Esophagus muscularis mucosa (tissue), 4 donors: ENCODE measurements around the gene F2R. TPM values are rescaled to one million over a fixed set of nuclear protein-coding genes. Genes with fewer than 3 reads are reported as not detected.
"Not testable (repeated sequence)": the region's sequence is repeated elsewhere in the genome, so short reads cannot be mapped to it uniquely, and the experiment has no call there.

Experiments
- DNase-seq: peaks from one replicate; pipeline ENCODE4 v3.0.0-alpha.2; 2017; ENCODE audit errors: extremely low spot score
- H3K27ac ChIP-seq, 4 donors: fragments of 200-600 bp; sonication (generic); replicated peaks in 1 of 4; 1 replicate in 3 of 4; 2 replicates in 1 of 4; pipeline ENCODE4 v1.5.1; 2016 to 2019; ENCODE audit warnings: mild to moderate bottlenecking in 1 of 4
- H3K27me3 ChIP-seq, 4 donors: fragments of 200-600 bp; sonication (generic); one replicate each; pipeline versions ENCODE4 v1.5.1 to v1.6.0; 2016 to 2019
- H3K36me3 ChIP-seq, 4 donors: fragments of 200-600 bp; sonication (generic); one replicate each; pipeline ENCODE4 v1.5.1; 2016 to 2019
- H3K4me1 ChIP-seq, 4 donors: fragments of 200-600 bp; sonication (generic); one replicate each; pipeline ENCODE4 v1.5.1; 2016 to 2019
- H3K4me3 ChIP-seq, 4 donors: fragments of 200-600 bp; sonication (generic); 1 replicate in 2 of 4; 2 replicates in 2 of 4; pipeline ENCODE4 v1.5.1; 2016 to 2019; ENCODE audit warnings: mild to moderate bottlenecking in 4 of 4, moderate library complexity in 1 of 4
- H3K9me3 ChIP-seq, 4 donors: fragments of 200-600 bp; sonication (generic); 1 replicate in 3 of 4; 2 replicates in 1 of 4; pipeline ENCODE4 v1.5.1; 2016 to 2019
- CTCF ChIP-seq, 3 experiments: fragments of 200-600 bp in 2 of 3; fragments of 450-650 bp in 1 of 3; sonication (generic) in 2 of 3; IDR thresholded peaks; one replicate each; pipeline ENCODE4 v1.5.1; 2017 to 2019; ENCODE audit warnings: antibody characterized with exemption in 3 of 3, mild to moderate bottlenecking in 2 of 3, moderate library complexity in 1 of 3
- EP300 ChIP-seq: sonication (generic); formaldehyde crosslinking; IDR thresholded peaks from one replicate; pipeline ENCODE4 v1.6.1; 2017; ENCODE audit warnings: antibody characterized with exemption
- POLR2A ChIP-seq: fragments of 450-650 bp; IDR thresholded peaks from one replicate; pipeline ENCODE4 v1.6.1; 2017; ENCODE audit warnings: antibody characterized with exemption, moderate library complexity, mild to moderate bottlenecking, low read depth
- POLR2AphosphoS5 ChIP-seq, 2 donors: sonication (generic); formaldehyde crosslinking; IDR thresholded peaks; one replicate each; pipeline ENCODE4 v1.6.1; 2017; ENCODE audit warnings: antibody characterized with exemption in 2 of 2
- WGBS: methylation state at CpG from one replicate; pipeline ENCODE4 v1.1.5; 2018; 5-methylcytosine and 5-hydroxymethylcytosine counted together
- intact Hi-C: fragments of 100-400 bp; cut with DNase I; formaldehyde crosslinking; loops from one replicate; pipeline ENCODE4 v1.15.1; 2023
- total RNA-seq, 4 donors: library from RNA; depleted of rRNA; stranded (reverse); fragments of >200 nt; gene quantifications; one replicate each; pipeline versions ENCODE4 v1.1.0 to v1.2.1, GENCODE V29; 2016

Gene F2R
- total RNA-seq, 4 donors from 2014 or later, result 12.1 to 14.1 (median 13.9) TPM

- Histone ChIP-seq H3K27me3 (peaks cover 0 to 6% (median 0%) of the 10 kb centered on the region in 4 donors), H3K4me1 (no peaks in the 10 kb centered on the region), H3K4me3 (no peak overlapping the region), H3K9me3 (no peaks in the 10 kb centered on the region), H3K27ac (no peak overlapping the region), H3K36me3 (no peaks in the 10 kb centered on the region)
- no peak for DNase-seq
- TF ChIP-seq POLR2AphosphoS5 (IDR thresholded peaks at IDR 0.05) (no peak), CTCF (IDR thresholded peaks at IDR 0.05) (no peak), POLR2A (no peak), EP300 (no peak)
- 75% methylated on average over 3 of the region's 3 CpGs for WGBS
- intact Hi-C loops, result no loop called here
Measured at GRCh38 chr5:76754668-76755078, 38.7 kb downstream of the F2R start.

GRCh38 chr5:76755779-76756637 lies 40.1 kb downstream of the F2R start:
- intact Hi-C loops, result no loop called here
- 84% methylated on average over 11 of the region's 11 CpGs for WGBS
- Histone ChIP-seq H3K4me1 (no peaks in the 10 kb centered on the region), H3K27ac (no peak overlapping the region), H3K36me3 (no peaks in the 10 kb centered on the region), H3K4me3 (no peak overlapping the region), H3K9me3 (no peaks in the 10 kb centered on the region), H3K27me3 (peaks cover 0 to 6% (median 0%) of the 10 kb centered on the region in 4 donors)
- TF ChIP-seq POLR2AphosphoS5 (IDR thresholded peaks at IDR 0.05) (no peak), CTCF (IDR thresholded peaks at IDR 0.05) (no peak), EP300 (no peak), POLR2A (no peak)
- no peak for DNase-seq

GRCh38 chr5:76757049-76757448 lies 41.1 kb downstream of the F2R start:
- TF ChIP-seq EP300 (no peak), POLR2AphosphoS5 (IDR thresholded peaks at IDR 0.05) (no peak), POLR2A (no peak), CTCF (IDR thresholded peaks at IDR 0.05) (no peak)
- 98% methylated on average over 4 of the region's 4 CpGs for WGBS
- Histone ChIP-seq H3K4me3 (no peak overlapping the region), H3K4me1 (no peaks in the 10 kb centered on the region), H3K9me3 (no peaks in the 10 kb centered on the region), H3K36me3 (no peaks in the 10 kb centered on the region), H3K27ac (no peak overlapping the region), H3K27me3 (peaks cover 0 to 6% (median 0%) of the 10 kb centered on the region in 4 donors)
- intact Hi-C loops, result no loop called here
- no peak for DNase-seq

DNA sequence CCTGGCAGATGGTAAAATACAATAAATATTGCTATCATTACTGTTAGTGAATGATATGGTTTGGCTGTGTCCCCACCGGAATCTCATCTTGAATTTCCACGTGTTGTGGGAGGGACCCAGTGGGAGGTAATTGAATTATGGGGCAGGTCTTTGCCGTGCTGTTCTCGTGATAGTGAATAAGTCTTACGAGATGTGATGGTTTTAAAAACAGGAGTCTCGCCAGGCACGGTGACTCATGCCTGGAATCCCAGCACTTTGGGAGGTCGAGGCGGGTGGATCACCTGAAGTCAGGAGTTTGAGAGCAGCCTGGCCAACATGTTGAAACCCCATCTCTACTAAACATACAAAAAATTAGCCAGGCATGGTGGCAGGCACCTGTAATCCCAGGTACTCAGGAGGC lies 45.2 kb downstream of the F2R start:
- WGBS, result 81% methylated on average over 9 of the region's 9 CpGs
- H3K36me3 ChIP-seq, H3K27ac ChIP-seq, intact Hi-C loops, H3K27me3 ChIP-seq, H3K9me3 ChIP-seq, H3K4me1 ChIP-seq, DNase-seq, H3K4me3 ChIP-seq: not testable (repeated sequence)

- intact Hi-C loops, result no loop called here
Measured at GRCh38 chr5:76762484-76762883, 46.6 kb downstream of the F2R start.

More at GRCh38 chr5:76762484-76762883, 46.6 kb downstream of the F2R start:
- Histone ChIP-seq H3K36me3 (no peaks in the 10 kb centered on the region), H3K4me3 (no peak overlapping the region), H3K4me1 (no peaks in the 10 kb centered on the region), H3K27me3 (peaks cover 0 to 5% (median 0%) of the 10 kb centered on the region in 4 donors), H3K27ac (no peak overlapping the region), H3K9me3 (peaks cover 0 to 8% (median 7%) of the 10 kb centered on the region in 4 donors)
- TF ChIP-seq EP300 (no peak), POLR2AphosphoS5 (IDR thresholded peaks at IDR 0.05) (no peak), POLR2A (no peak), CTCF (IDR thresholded peaks at IDR 0.05) (no peak)
- DNase-seq, result no peak
- 91% methylated on average over 2 of the region's 2 CpGs for WGBS
